ENCODE measurements around the gene BSG. TPM values are rescaled to one million over a fixed set of nuclear protein-coding genes. Genes with fewer than 3 reads are reported as not detected.

Gene BSG
- total and polyA plus RNA-seq, 2 experiments from 2014 or later = 957 to 973 TPM

GRCh38 chr19:534088-534487 is 38.3 kb upstream of the BSG start (continued):
- TF ChIP-seq ETS1 (IDR thresholded peaks at IDR 0.05) = no peak
- no peak for TF ChIP-seq STAT1 (IDR thresholded peaks at IDR 0.05; ENCODE audit: unreplicated experiment)
- no peak for TF ChIP-seq ZNF114 (CRISPR knock-in tag; IDR thresholded peaks at IDR 0.05)
- TF ChIP-seq JUNB (IDR thresholded peaks at IDR 0.05; ENCODE audit: unreplicated experiment) = no peak
- TF ChIP-seq POLR2AphosphoS5 (IDR thresholded peaks at IDR 0.05; ENCODE audit: low read depth) = no peak
- TF ChIP-seq CTCF (conservative IDR thresholded peaks at IDR 0.05; ENCODE audit: low read depth in 2 of 2) = no peak
- TF ChIP-seq EZH2phosphoT487 (IDR thresholded peaks at IDR 0.05; ENCODE audit: unreplicated experiment) = no peak
- TF ChIP-seq ZNF331 (CRISPR knock-in tag; IDR thresholded peaks at IDR 0.05; ENCODE audit: low read depth) = no peak

GRCh38 chr19:535017-535835 is 37.2 kb upstream of the BSG start:
- H3K27me3 Mint-ChIP-seq (ENCODE audit: insufficient read depth, low read depth, poor library complexity) = peaks cover 10% of the 10 kb centered on the region
- no peak overlapping the region for H3K27ac Mint-ChIP-seq
- H3K79me2 ChIP-seq (replicated peaks; ENCODE audit: insufficient read depth) = peaks cover 25% of the 10 kb centered on the region

More at GRCh38 chr19:535017-535835, 37.2 kb upstream of the BSG start:
- Histone ChIP-seq H3F3A (replicated peaks; ENCODE audit: low read depth) (peaks cover 10% of the 10 kb centered on the region), H4K20me1 (replicated peaks; ENCODE audit: insufficient read depth) (peaks cover 17% of the 10 kb centered on the region), H3K27ac (ENCODE audit: low read depth) (no peak overlapping the region), H3K36me3 (ENCODE audit: insufficient read depth) (no peaks in the 10 kb centered on the region; the same call in 1 of the 2 replicates), H3K9me2 (ENCODE audit: insufficient read depth) (no peaks in the 10 kb centered on the region), H3K27me3 (ENCODE audit: insufficient read depth) (no peaks in the 10 kb centered on the region), H3K4me3 (no peak overlapping the region), H3K4me2 (no peak overlapping the region), H3K4me1 (ENCODE audit: insufficient read depth) (no peaks in the 10 kb centered on the region; the same call in 1 of the 2 replicates), H2AFZ (no peak overlapping the region)
- ATAC-seq = no peak
- Mint-ChIP-seq H3K4me3 (no peak overlapping the region), H3K4me1 (peaks cover 3% of the 10 kb centered on the region), H3K9me3 (peaks cover 2% of the 10 kb centered on the region; the same call in 1 of the 3 replicates), H3K36me3 (ENCODE audit: low read depth) (peaks cover 21% of the 10 kb centered on the region)
- no peak for TF ChIP-seq ZNF114 (CRISPR knock-in tag; IDR thresholded peaks at IDR 0.05)
- 0 out of 4 replicates have a peak, but pooled peaks of 1 of the 2 experiments have one; percentile 6 for TF ChIP-seq CTCF (conservative IDR thresholded peaks at IDR 0.05; ENCODE audit: low read depth in 2 of 2)
- no peak for DNase-seq (ENCODE audit: low spot score)
